Cardiac muscle cell (in vitro differentiated cells and primary cell): ENCODE data around the gene CISTR. TPM values are rescaled to one million over a fixed set of nuclear protein-coding genes. Genes with fewer than 3 reads are reported as not detected.

Experiments used
- DNase-seq, 2 donors: peaks; one replicate each; pipeline versions ENCODE4 v3.0.0 to v3.0.0-alpha.2; 2010 to 2017; ENCODE audit warnings: low read depth in 1 of 2, low spot score in 1 of 2
- H3K27ac ChIP-seq: fragments of 200-600 bp; sonication (generic); 2 replicates; pipeline ENCODE4 v1.5.1; 2016
- H3K27me3 ChIP-seq: fragments of 200-600 bp; sonication (generic); 2 replicates; pipeline ENCODE4 v1.6.0; 2016; ENCODE audit warnings: control low read depth
- H3K36me3 ChIP-seq: fragments of 200-600 bp; sonication (generic); 2 replicates; pipeline ENCODE4 v1.5.1; 2016; ENCODE audit warnings: control low read depth
- H3K4me1 ChIP-seq: fragments of 200-600 bp; sonication (generic); 2 replicates; pipeline ENCODE4 v1.8.1; 2017; ENCODE audit warnings: low read depth, mild to moderate bottlenecking, mixed run types
- H3K4me3 ChIP-seq: fragments of 200-600 bp; sonication (generic); 2 replicates; pipeline ENCODE4 v1.5.1; 2016; ENCODE audit warnings: mild to moderate bottlenecking
- H3K9me3 ChIP-seq: fragments of 200-600 bp; sonication (generic); 2 replicates; pipeline ENCODE4 v1.5.1; 2017; ENCODE audit warnings: low read depth, mild to moderate bottlenecking, control low read depth
- CTCF ChIP-seq: IDR thresholded peaks from 2 replicates; pipeline ENCODE4 v1.5.1; 2012; ENCODE audit warnings: low read depth, mild to moderate bottlenecking, low read length
- polyA plus RNA-seq: library from polyadenylated mRNA; unstranded; fragments of >200 nt; fragmentation: Nextera tagmentation; extraction: Ambion mirVana; gene quantifications from 2 replicates; pipeline ENCODE4 v1.2.1, GENCODE V29; 2016
- total RNA-seq: library from RNA; depleted of rRNA; stranded (reverse); fragments of >200 nt; gene quantifications from 2 replicates; pipeline ENCODE4 v1.2.3, GENCODE V29; 2016

Gene CISTR
- total RNA-seq (not detected in 2 replicates), polyA plus RNA-seq (0.34 and 0.55 TPM in 2 replicates)

- DNase-seq, result peak in 1 of 2 donors; percentile 44
- no peaks in the 10 kb centered on the region for H3K4me1 ChIP-seq
- no peaks in the 10 kb centered on the region for H3K36me3 ChIP-seq
- H3K4me3 ChIP-seq, result peak within 1 kb of the TSS; percentile 41
- no peaks in the 10 kb centered on the region for H3K9me3 ChIP-seq
- H3K27me3 ChIP-seq, result peaks cover 98% of the 10 kb centered on the region
- no peak for TF ChIP-seq CTCF
- no peak within 1 kb of the TSS for H3K27ac ChIP-seq
Measured at GRCh38 chr12:53751336-53752191, at the start of gene CISTR. TSS of gene CISTR (minus strand) at chr12:53751979.

GRCh38 chr12:53798575-53798974 is 46.8 kb upstream of the CISTR start:
- TF ChIP-seq CTCF, result no peak
- H3K27me3 ChIP-seq, result peaks cover 96% of the 10 kb centered on the region
- no peaks in the 10 kb centered on the region for H3K36me3 ChIP-seq
- no peak overlapping the region for H3K4me3 ChIP-seq
- peak in 1 of 2 donors; percentile 67 for DNase-seq
- no peaks in the 10 kb centered on the region for H3K4me1 ChIP-seq
- no peaks in the 10 kb centered on the region for H3K9me3 ChIP-seq
- no peak overlapping the region for H3K27ac ChIP-seq

GRCh38 chr12:53795927-53796326 is 44.1 kb upstream of the CISTR start:
- Histone ChIP-seq H3K9me3 (no peaks in the 10 kb centered on the region), H3K4me3 (no peak overlapping the region), H3K36me3 (no peaks in the 10 kb centered on the region), H3K27me3 (peaks cover 91% of the 10 kb centered on the region), H3K4me1 (no peaks in the 10 kb centered on the region), H3K27ac (no peak overlapping the region)
- no peak for DNase-seq
- TF ChIP-seq CTCF, result no peak

- peaks cover 88% of the 10 kb centered on the region for H3K27me3 ChIP-seq
- no peak overlapping the region for H3K27ac ChIP-seq
- no peak overlapping the region for H3K4me3 ChIP-seq
- H3K9me3 ChIP-seq, result no peaks in the 10 kb centered on the region
- no peaks in the 10 kb centered on the region for H3K36me3 ChIP-seq
- DNase-seq, result no peak
- H3K4me1 ChIP-seq, result no peaks in the 10 kb centered on the region
- no peak for TF ChIP-seq CTCF
Measured at GRCh38 chr12:53793221-53793620, 41.4 kb upstream of the CISTR start.

- TF ChIP-seq CTCF, result peak; percentile 42
- H3K9me3 ChIP-seq, result no peaks in the 10 kb centered on the region
- no peak overlapping the region for H3K4me3 ChIP-seq
- DNase-seq, result no peak
- H3K4me1 ChIP-seq, result no peaks in the 10 kb centered on the region
- peaks cover 83% of the 10 kb centered on the region for H3K27me3 ChIP-seq
- H3K27ac ChIP-seq, result no peak overlapping the region
- H3K36me3 ChIP-seq, result no peaks in the 10 kb centered on the region
Measured at GRCh38 chr12:53791735-53792326, 40.1 kb upstream of the CISTR start.
